Gastrocnemius medialis (tissue), 4 donors: ENCODE measurements around the gene SRSF9.

Experiments used
- POLR2A ChIP-seq, 2 donors: fragments of 450-650 bp; IDR thresholded peaks; one replicate each; pipeline ENCODE4 v1.6.1; 2017; ENCODE audit warnings: antibody characterized with exemption in 2 of 2, mild to moderate bottlenecking in 2 of 2, moderate library complexity in 2 of 2
- TF ChIP-seq, protein P1 (sequence below), 5 experiments: fragments of 450-650 bp in 3 of 5; fragments of 200-600 bp in 2 of 5; sonication (generic) in 2 of 5; IDR thresholded peaks in 4 of 5; conservative IDR thresholded peaks in 1 of 5; 1 replicate in 4 of 5; 2 replicates in 1 of 5; pipeline ENCODE4 v1.5.1; 2016 to 2019; ENCODE audit warnings: antibody characterized with exemption in 5 of 5, mild to moderate bottlenecking in 3 of 5, moderate library complexity in 3 of 5

- TF ChIP-seq POLR2A (IDR thresholded peaks at IDR 0.05) = no peak
- TF ChIP-seq, protein P1, sequence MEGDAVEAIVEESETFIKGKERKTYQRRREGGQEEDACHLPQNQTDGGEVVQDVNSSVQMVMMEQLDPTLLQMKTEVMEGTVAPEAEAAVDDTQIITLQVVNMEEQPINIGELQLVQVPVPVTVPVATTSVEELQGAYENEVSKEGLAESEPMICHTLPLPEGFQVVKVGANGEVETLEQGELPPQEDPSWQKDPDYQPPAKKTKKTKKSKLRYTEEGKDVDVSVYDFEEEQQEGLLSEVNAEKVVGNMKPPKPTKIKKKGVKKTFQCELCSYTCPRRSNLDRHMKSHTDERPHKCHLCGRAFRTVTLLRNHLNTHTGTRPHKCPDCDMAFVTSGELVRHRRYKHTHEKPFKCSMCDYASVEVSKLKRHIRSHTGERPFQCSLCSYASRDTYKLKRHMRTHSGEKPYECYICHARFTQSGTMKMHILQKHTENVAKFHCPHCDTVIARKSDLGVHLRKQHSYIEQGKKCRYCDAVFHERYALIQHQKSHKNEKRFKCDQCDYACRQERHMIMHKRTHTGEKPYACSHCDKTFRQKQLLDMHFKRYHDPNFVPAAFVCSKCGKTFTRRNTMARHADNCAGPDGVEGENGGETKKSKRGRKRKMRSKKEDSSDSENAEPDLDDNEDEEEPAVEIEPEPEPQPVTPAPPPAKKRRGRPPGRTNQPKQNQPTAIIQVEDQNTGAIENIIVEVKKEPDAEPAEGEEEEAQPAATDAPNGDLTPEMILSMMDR (IDR thresholded peaks at IDR 0.05 in 4 of 5, conservative IDR thresholded peaks at IDR 0.05 in 1 of 5) = no peak
Observed at GRCh38 chr12:120462099-120462640, 7.4 kb downstream of the SRSF9 start.
